GM19035 (cell line): ENCODE measurements around the gene ZMAT1.
"Not testable (repeated sequence)": the region's sequence is repeated elsewhere in the genome, so short reads cannot be mapped to it uniquely, and the experiment has no call there.

Experiments used
- ATAC-seq: cut with Tn5 transposase; IDR thresholded peaks from one replicate; pipeline ENCODE4 v1.9.1; 2021; ENCODE audit not compliant: unreplicated experiment

The ZMAT1 gene

DNA sequence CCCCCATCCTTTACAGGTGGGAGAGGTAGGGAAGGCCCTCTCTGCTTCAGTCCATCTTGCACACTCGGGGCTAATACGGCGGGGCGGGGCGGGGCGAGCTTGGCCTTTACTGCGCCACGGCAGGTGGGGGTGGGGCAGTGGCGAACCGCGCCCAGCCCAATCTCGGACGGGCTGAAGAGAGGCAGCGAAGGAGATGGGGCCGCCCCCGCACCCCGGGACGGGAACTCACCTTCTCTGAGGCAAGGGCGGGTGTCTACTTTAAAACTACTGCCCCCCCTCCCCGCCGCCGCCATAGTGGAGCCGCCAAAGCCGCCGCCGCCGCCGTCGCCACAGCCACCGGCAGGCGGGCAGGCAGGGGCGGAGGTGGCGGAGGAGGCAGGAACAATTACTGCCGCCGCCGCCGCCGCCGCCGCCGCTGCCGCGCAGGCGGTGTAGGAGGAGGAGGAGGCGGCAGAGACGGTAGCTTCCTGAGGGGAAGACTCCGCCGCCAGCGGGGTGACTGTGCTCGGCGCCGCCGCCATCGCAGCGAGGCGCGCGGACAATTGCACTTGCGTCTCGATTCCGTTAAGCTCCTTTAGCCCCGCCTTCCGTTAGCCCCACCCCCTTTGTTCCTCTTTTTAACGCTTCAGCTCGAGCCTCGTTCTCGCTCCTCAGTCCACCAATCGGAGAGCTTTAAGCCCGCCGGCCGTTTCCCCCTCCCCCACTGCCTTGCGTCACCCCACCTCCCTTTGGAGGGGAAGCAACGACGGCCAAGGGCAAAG, at the start of gene ZMAT1:
TSS of gene ZMAT1 (minus strand) at position 540 of the 761 bp plus-strand sequence. CDS start at position 521, 19 bp downstream.
- ATAC-seq, result peak; percentile 85

DNA sequence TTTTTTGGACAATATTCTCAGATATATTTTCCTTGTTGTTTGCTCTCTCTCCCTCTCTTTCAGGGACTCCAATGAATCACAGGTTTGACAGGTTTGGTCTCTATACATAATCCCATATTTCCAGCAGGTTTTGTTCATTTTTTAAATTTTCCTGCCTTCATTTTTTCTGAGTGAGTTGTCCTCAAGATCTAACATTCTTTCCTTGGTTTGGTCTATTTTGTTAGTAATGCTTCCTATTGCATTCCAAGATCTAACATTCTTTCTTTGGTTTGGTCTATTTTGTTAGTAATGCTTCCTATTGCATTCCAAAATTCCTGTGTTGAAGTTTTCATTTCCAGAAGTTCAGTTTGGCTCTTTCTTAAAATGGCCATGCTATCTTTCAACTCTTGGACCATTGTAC, 45.3 kb upstream of the ZMAT1 start:
- ATAC-seq, result no peak

DNA sequence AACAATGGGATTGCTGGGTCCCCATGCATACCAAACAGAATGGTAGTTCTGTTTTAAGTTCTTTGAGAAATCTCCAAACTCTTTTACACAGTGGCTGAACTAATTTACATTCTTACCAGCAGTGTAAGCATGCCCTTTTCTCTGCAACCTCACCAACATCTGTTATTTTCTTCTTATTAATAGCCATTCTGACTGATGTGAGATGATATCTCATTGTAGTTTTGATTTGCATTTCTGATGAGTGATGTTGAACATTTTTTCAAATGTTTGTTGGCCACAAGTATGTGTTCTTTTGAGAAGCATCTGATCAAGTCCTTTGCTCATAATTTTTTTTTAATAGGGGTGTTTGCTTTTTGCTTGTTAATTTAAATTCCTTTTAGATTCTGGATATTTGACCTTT, 41.2 kb upstream of the ZMAT1 start:
- ATAC-seq, result no peak

DNA sequence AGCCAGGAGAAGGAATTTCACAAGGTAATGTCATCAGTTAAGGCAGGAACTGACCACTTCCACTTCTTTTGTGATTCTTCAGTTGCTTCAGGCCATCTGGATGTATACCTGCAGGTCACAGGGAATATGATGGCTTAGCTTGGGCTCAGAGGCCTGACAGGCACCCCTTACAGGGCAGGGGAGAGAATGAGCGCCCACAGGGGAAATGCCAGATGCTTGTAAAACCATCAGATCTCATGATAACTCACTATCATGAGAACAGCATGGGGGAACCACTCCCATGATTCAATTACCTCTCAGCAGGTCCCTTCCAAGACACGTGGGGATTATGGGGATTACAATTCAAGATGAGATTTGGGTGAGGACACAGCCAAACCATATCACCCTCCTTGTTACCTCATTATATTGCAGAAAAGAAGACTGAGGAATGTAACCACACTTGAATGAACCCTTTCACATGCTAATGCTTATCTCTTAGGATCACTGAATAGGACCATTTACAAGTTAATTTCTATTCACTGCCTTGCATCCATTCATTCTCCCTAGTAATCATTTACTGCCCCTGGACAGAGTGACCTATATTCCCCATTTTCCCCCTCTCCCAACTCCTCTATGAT, 33.2 kb upstream of the ZMAT1 start:
- not testable (repeated sequence) for ATAC-seq

DNA sequence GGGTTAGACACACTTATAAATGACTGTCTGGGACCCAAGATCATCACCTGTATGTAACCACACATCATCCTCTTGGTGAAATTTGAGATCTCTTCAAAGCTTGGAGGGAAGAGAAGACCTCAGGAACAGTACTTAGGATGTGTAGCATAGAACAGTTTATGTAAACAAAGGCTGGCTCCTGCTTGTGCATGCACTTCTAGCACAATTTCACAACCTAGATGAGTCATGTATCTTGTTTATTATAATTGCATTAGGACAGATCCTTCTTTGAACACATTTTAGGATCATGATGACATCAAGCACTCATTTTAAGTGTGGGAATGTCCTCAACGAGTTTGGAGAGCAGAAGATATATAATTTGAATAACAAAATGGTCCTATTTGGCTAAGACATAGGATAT, 26.3 kb upstream of the ZMAT1 start:
- ATAC-seq, result no peak

DNA sequence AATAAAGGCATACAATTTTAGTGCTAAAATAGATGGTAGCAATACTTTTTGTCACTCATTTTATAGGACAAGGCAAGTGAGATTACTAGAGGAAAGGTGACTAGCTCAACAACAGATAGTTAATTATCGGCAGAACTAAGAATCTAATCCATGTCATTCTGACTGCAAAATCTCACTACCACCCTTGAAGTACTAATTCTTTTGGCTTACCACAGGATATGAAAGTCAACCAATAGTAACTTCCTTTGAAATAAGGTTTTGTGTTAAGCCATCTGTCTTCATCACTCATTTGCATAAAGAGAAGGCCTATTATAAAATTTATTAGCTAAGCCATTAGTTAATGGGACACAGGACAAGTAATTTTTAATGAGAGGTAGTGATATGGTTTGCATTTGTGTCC, 25.3 kb upstream of the ZMAT1 start:
- no peak for ATAC-seq

GRCh38 chrX:101956556-101956955, 24.7 kb upstream of the ZMAT1 start:
- no peak for ATAC-seq

DNA sequence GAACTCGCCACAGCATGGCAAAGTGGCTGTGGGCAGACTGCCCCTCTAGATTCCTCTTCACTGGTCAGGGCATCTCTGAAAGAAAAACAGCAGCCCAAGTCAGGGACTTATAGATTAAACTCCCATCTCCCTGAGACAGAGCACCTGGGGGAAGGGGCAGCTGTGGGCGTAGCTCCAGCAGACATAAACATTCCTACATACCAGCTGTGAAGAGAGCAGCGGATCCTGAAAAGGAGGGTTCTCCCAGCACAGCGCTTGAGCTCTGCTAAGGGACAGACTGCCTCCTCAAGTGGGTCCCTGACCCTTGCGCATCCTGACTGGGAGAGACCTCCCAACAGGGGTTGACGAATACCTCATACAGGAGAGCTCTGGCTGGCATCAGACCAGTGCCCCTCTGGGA, 18.8 kb upstream of the ZMAT1 start:
- ATAC-seq, result no peak

GRCh38 chrX:101932249-101932570, 383 bp upstream of the ZMAT1 start:
- no peak for ATAC-seq

DNA sequence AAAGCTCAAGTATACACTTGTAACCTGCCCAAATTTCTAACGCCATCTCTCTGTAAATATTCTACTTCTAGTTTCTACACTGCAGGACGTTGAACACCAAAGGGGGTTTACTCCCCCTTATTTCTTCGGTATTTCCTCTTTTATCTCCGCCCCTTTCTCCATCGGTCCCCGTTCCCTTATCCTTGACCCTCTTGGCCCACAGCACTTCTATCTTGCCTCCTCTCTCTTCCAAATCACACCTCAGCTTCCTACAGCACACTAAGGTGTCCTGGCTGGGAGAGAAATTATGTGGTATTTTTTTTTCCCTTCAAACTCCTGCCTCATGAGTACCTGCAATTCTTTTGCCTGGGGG, 715 bp downstream of the ZMAT1 start:
- peak; percentile 10 for ATAC-seq

- no peak for ATAC-seq
Observed at GRCh38 chrX:101925733-101926132, 6.1 kb downstream of the ZMAT1 start.

- ATAC-seq, result no peak
Observed at GRCh38 chrX:101918751-101919150, 13.1 kb downstream of the ZMAT1 start.

DNA sequence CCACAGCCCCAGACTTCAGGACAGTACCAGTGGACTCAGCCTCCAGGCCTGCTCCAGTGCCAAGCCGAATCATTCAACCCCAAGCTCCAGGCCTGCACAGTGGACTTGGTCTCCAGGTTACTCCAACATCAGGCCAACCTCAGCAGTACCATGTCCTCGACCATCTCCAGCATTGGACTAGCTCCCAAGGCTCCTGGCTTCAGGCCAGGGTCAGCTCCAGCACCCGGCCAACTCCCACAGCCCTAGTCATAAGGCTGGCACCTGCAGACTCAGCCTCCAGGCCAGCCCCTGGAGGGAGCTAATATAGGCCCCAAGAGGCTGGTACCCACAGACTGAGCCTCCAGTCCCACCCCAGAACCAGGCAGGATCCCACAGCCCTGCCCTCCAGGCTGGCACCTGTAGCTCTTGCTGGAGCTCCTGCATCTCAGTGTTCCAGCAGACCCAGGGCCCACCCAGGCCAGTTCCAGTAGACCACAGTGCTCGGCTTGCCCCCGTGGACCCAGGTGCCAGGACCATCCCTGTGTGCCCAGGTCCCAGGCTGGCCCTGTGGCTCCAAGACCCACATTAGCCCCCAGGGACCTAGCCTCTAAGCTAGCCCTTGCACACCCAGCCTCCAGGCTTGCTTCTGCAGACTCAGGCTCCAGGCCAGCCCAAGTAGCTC, 25.6 kb downstream of the ZMAT1 start:
- no peak for ATAC-seq

- no peak for ATAC-seq
Observed at GRCh38 chrX:101904996-101905395, 26.8 kb downstream of the ZMAT1 start.
